CD14-positive monocyte (primary cell): ENCODE results near the gene OGFRL1. TPM values are rescaled to one million over a fixed set of nuclear protein-coding genes. Genes with fewer than 3 reads are reported as not detected.

Source experiments
- DNase-seq, 3 donors: peaks; one replicate each; pipeline ENCODE4 v3.0.0-alpha.2; 2011 to 2022
- H2AFZ ChIP-seq: 2 replicates; pipeline ENCODE4 v1.6.0; 2012; ENCODE audit warnings: mild to moderate bottlenecking, low read depth, low read length, inconsistent platforms; ENCODE audit not compliant: insufficient read depth, poor library complexity, severe bottlenecking
- H3K27ac ChIP-seq, 2 donors: 1 replicate in 1 of 2; 2 replicates in 1 of 2; pipeline ENCODE4 v1.5.1; 2012 to 2013; ENCODE audit warnings: low read length in 2 of 2, control low read depth in 1 of 2, inconsistent platforms in 1 of 2, low read depth in 1 of 2, mild to moderate bottlenecking in 1 of 2
- H3K27me3 ChIP-seq, 2 donors: one replicate each; pipeline versions ENCODE4 v1.6.0 to v1.6.1; 2011 to 2013; ENCODE audit warnings: low read length in 2 of 2; ENCODE audit not compliant: control insufficient read depth in 2 of 2, insufficient read depth in 2 of 2
- H3K36me3 ChIP-seq, 2 donors: replicated peaks in 1 of 2; 1 replicate in 1 of 2; 2 replicates in 1 of 2; pipeline versions ENCODE4 v1.5.1 to v1.6.1; 2012 to 2013; ENCODE audit warnings: low read length in 2 of 2, control low read depth in 1 of 2, inconsistent platforms in 1 of 2, mild to moderate bottlenecking in 1 of 2; ENCODE audit not compliant: insufficient read depth in 2 of 2, control insufficient read depth in 1 of 2
- H3K4me1 ChIP-seq, 2 donors: 1 replicate in 1 of 2; 2 replicates in 1 of 2; pipeline versions ENCODE4 v1.5.1 to v1.6.1; 2012 to 2013; ENCODE audit warnings: low read length in 2 of 2, control low read depth in 1 of 2, inconsistent platforms in 1 of 2, mild to moderate bottlenecking in 1 of 2, moderate library complexity in 1 of 2; ENCODE audit not compliant: insufficient read depth in 2 of 2, control insufficient read depth in 1 of 2
- H3K4me2 ChIP-seq: replicated peaks from 2 replicates; pipeline ENCODE3; 2012; ENCODE audit warnings: low read length, moderate library complexity, mild to moderate bottlenecking; ENCODE audit not compliant: poor library complexity, severe bottlenecking; ENCODE audit errors: extremely low read depth
- H3K4me3 ChIP-seq, 3 experiments: fragments of 200-600 bp in 1 of 3; sonication (generic) in 1 of 3; replicated peaks in 1 of 3; 1 replicate in 2 of 3; 2 replicates in 1 of 3; pipeline ENCODE4 v1.5.1; 2011 to 2013; ENCODE audit warnings: low read length in 3 of 3, mild to moderate bottlenecking in 3 of 3, control low read depth in 2 of 3, low read depth in 2 of 3, inconsistent platforms in 1 of 3, moderate library complexity in 1 of 3
- H3K79me2 ChIP-seq: 2 replicates; pipeline ENCODE4 v1.6.0; 2012; ENCODE audit warnings: mild to moderate bottlenecking, control low read depth, inconsistent platforms, low read length, moderate library complexity; ENCODE audit not compliant: insufficient read depth
- H3K9ac ChIP-seq: 2 replicates; pipeline ENCODE4 v1.6.0; 2017; ENCODE audit warnings: low read length, mild to moderate bottlenecking; ENCODE audit not compliant: insufficient read depth, poor library complexity, severe bottlenecking
- H3K9me3 ChIP-seq, 2 donors: replicated peaks in 1 of 2; 1 replicate in 1 of 2; 2 replicates in 1 of 2; pipeline versions ENCODE4 v1.5.1 to v1.6.1; 2012 to 2013; ENCODE audit warnings: low read length in 2 of 2, control low read depth in 1 of 2; ENCODE audit not compliant: control insufficient read depth in 1 of 2, insufficient read depth in 1 of 2
- H4K20me1 ChIP-seq: 2 replicates; pipeline ENCODE4 v1.6.0; 2012; ENCODE audit warnings: mild to moderate bottlenecking, low read length, control low read depth, moderate library complexity; ENCODE audit not compliant: insufficient read depth
- H3K27ac Mint-ChIP-seq, 7 donors: one replicate each; pipeline ENCODE4 v1.8.0; 2020; ENCODE audit warnings: mild to moderate bottlenecking in 7 of 7, mixed read lengths in 7 of 7, moderate library complexity in 6 of 7, inconsistent platforms in 2 of 7
- H3K27me3 Mint-ChIP-seq, 3 donors: one replicate each; pipeline ENCODE4 v1.8.0; 2021 to 2022; ENCODE audit warnings: low read depth in 3 of 3, mild to moderate bottlenecking in 3 of 3, mixed read lengths in 3 of 3, moderate library complexity in 3 of 3, inconsistent platforms in 1 of 3
- H3K36me3 Mint-ChIP-seq, 2 donors: one replicate each; pipeline ENCODE4 v1.8.0; 2020; ENCODE audit warnings: mixed read lengths in 2 of 2, inconsistent platforms in 1 of 2, mild to moderate bottlenecking in 1 of 2
- H3K4me1 Mint-ChIP-seq: one replicate; pipeline ENCODE4 v1.8.0; 2020; ENCODE audit warnings: mild to moderate bottlenecking, mixed read lengths
- H3K4me3 Mint-ChIP-seq, 2 donors: one replicate each; pipeline ENCODE4 v1.8.0; 2020; ENCODE audit warnings: mild to moderate bottlenecking in 2 of 2, mixed read lengths in 2 of 2, moderate library complexity in 1 of 2
- H3K9me3 Mint-ChIP-seq, 7 donors: one replicate each; pipeline ENCODE4 v1.8.0; 2020 to 2022; ENCODE audit warnings: mixed read lengths in 7 of 7, mild to moderate bottlenecking in 6 of 7, moderate library complexity in 6 of 7, inconsistent platforms in 2 of 7
- CTCF ChIP-seq: fragments of 200-600 bp; IDR thresholded peaks from one replicate; pipeline ENCODE4 v1.8.0; 2022; ENCODE audit warnings: antibody characterized with exemption, mild to moderate bottlenecking
- WGBS: methylation state at CpG from one replicate; pipeline ENCODE4 v1.1.5; 2013; ENCODE audit warnings: missing lambda C conversion rate; ENCODE audit not compliant: insufficient coverage; 5-methylcytosine and 5-hydroxymethylcytosine counted together
- intact Hi-C, 2 donors: fragments of 100-400 bp; cut with micrococcal nuclease; formaldehyde crosslinking; loops; one replicate each; pipeline versions ENCODE4 v1.15.0 to v1.15.1; 2023
- polyA plus RNA-seq, 3 donors: library from polyadenylated mRNA; depleted of rRNA in 1 of 3; unstranded in 2 of 3; stranded (reverse) in 1 of 3; fragments of 300-500 nt in 2 of 3; fragments of >200 nt in 1 of 3; fragmentation: Illumina TruSeq in 2 of 3; gene quantifications; 1 replicate in 2 of 3; 2 replicates in 1 of 3; pipeline ENCODE4 v1.2.3, GENCODE V29; 2012 to 2021

The OGFRL1 gene
- polyA plus RNA-seq, 3 donors = 52.9 to 72.8 (median 58.3) TPM

- no peaks in the 10 kb centered on the region for H4K20me1 ChIP-seq
These were observed 7.9 kb upstream of the OGFRL1 start for GRCh38 chr6:71280701-71281100.

GRCh38 chr6:71284785-71285184 is 3.8 kb upstream of the OGFRL1 start:
- Histone ChIP-seq H3K4me2 (no peak overlapping the region), H3K4me1 (peaks cover 21 to 24% of the 10 kb centered on the region in 2 donors), H3K4me3 (no peak overlapping the region), H3K9ac (no peak overlapping the region), H3K9me3 (no peaks in the 10 kb centered on the region), H4K20me1 (peaks cover 7% of the 10 kb centered on the region), H3K36me3 (no peaks in the 10 kb centered on the region), H3K27me3 (no peaks in the 10 kb centered on the region), H3K79me2 (peaks cover 11% of the 10 kb centered on the region), H2AFZ (no peak overlapping the region), H3K27ac (no peak overlapping the region)
- Mint-ChIP-seq H3K4me3 (no peak overlapping the region), H3K27me3 (no peaks in the 10 kb centered on the region), H3K36me3 (no peaks in the 10 kb centered on the region), H3K4me1 (peaks cover 22% of the 10 kb centered on the region), H3K9me3 (peaks cover 0 to 7% (median 5%) of the 10 kb centered on the region in 7 donors), H3K27ac (no peak overlapping the region)
- DNase-seq = no peak
- no peak for TF ChIP-seq CTCF
- intact Hi-C loops = loop anchor here in 1 of 2 donors (5.0 kb wide), 1 partner anchor 32 kb away; no protein-coding TSS in a partner anchor

More at GRCh38 chr6:71280701-71281100, 7.9 kb upstream of the OGFRL1 start:
- WGBS = no CpG with 5 or more reads among the region's 2 CpGs
- H3K9me3 Mint-ChIP-seq = peaks cover 0 to 7% (median 5%) of the 10 kb centered on the region in 7 donors
- no peak for TF ChIP-seq CTCF
- Histone ChIP-seq H3K4me2 (no peak overlapping the region), H3K4me3 (no peak overlapping the region), H3K27me3 (no peaks in the 10 kb centered on the region), H3K9me3 (no peaks in the 10 kb centered on the region), H3K36me3 (no peaks in the 10 kb centered on the region), H3K27ac (no peak overlapping the region), H3K79me2 (no peaks in the 10 kb centered on the region), H3K4me1 (no peaks in the 10 kb centered on the region), H3K9ac (no peak overlapping the region), H2AFZ (no peak overlapping the region)
- H3K27me3 Mint-ChIP-seq = no peaks in the 10 kb centered on the region
- intact Hi-C loops = no loop called here
- no peak overlapping the region for H3K4me3 Mint-ChIP-seq
- DNase-seq = no peak
- H3K27ac Mint-ChIP-seq = no peak overlapping the region
- no peaks in the 10 kb centered on the region for H3K36me3 Mint-ChIP-seq
- H3K4me1 Mint-ChIP-seq = peaks cover 7% of the 10 kb centered on the region
